HG02943 (cell line): ENCODE results near the gene H1-8.

Experiments
- ATAC-seq: cut with Tn5 transposase; IDR thresholded peaks from one replicate; pipeline ENCODE4 v1.9.1; 2021; ENCODE audit warnings: mild to moderate bottlenecking, low read depth, moderate library complexity; ENCODE audit not compliant: unreplicated experiment

The H1-8 gene

GRCh38 chr3:129554356-129555152, 11.6 kb downstream of the H1-8 start:
- no peak for ATAC-seq

- ATAC-seq, result no peak
Observed at GRCh38 chr3:129555153-129555550, 12.2 kb downstream of the H1-8 start.

DNA sequence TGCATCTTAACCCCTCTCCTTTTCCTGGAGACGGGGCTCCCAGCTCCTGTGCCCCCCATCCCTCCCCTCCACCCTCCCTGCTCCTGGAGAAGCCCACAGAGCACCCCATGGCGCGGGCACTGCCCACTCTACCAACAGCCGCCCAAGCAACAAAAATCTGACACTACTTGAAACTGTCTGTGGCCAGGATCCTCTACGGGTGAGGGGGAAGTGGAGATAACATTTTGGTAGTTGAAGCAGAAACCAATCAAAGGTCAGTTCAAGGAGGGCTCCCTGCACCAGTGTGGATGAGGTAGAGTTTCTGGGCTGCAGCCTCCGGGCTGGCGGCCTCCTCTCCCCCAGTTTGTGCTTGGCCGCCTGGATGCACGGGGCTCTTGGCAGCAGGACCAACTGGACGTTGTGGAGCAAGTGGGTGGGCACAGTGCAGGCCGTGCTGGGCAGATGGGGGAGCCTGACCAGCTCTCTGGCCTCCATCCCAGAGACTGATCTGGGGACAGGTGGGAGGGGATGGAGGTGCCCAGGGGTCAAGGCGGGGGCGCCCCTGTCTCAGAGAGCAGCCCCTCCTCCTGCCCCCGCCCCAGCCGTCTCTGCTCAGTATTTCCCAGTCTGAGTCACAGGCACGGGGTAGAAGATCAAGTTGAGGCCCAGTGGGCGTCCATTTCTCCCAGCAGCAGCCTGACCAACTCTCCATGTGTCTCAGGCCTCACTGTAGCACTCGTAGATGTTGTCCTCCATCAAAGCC, 12.8 kb downstream of the H1-8 start:
- ATAC-seq, result no peak

- ATAC-seq, result no peak
Observed at GRCh38 chr3:129556358-129556695, 13.4 kb downstream of the H1-8 start.

GRCh38 chr3:129556890-129557547, 14.0 kb downstream of the H1-8 start:
- no peak for ATAC-seq

- ATAC-seq, result no peak
Observed at GRCh38 chr3:129557548-129557894, 14.5 kb downstream of the H1-8 start.

- no peak for ATAC-seq
Observed at GRCh38 chr3:129558081-129558771, 15.3 kb downstream of the H1-8 start.

DNA sequence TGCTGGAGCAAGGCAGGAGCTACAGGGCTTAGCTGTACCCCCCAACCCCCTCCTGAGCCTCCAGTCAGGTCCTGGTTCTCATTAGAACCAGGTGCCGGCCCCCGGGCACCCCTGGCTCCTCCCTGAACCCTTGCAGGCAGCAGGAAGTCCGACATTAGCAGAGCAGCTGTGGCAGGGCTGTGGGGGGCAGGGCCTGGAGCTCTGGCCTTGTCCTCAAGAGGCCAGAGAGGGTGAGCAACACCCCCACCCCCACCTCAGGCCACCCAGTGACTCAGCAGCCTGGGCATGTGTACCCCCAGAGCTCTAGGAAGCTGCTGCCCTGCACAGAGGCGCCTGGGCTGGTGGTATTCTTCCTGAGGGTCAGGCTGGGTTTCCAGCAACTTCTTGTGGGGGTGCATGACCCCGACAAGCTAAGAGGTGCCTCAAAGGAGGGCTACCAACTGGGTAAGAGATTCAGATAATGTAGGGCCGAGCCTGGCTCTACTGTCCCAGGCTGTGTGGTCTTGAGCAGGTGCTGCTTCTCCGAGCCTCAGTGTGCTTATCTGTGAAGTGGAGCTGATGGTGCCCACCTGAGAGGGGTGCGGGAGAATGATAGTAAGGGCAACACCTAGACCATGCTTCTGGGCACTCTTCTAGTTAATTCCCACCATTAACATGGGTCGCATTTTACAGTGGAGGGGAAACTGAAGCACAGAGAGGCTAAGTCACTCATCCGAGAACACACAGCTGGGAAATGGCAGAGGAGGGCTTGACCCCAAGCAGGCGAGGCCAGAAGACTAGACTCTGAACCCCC, 16.0 kb downstream of the H1-8 start:
- no peak for ATAC-seq

DNA sequence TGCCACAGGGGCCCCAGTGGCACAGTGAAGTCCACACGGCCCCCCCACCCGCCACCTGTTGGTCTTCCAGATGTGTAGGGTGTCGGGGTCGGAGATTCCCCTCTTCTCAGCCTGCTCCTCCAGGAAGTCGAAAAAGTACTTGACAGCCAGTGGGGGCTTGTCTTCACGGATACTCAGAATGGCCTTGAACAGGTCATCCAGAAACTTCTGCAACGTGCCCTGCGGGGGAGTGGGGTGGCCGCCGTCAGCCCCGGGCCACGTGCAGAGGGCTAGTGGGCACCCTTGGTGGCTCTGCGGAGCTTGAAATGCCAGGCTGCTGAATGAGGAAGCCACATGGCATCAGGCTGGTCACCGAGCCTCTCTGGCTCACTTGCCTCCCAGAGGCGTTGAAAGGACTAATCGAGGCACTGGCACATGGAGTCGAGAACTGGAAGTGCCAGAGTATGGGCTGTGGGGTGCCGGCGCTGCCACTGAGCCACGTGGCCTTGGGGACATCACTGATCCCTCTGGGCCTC, 16.6 kb downstream of the H1-8 start:
- ATAC-seq, result no peak

DNA sequence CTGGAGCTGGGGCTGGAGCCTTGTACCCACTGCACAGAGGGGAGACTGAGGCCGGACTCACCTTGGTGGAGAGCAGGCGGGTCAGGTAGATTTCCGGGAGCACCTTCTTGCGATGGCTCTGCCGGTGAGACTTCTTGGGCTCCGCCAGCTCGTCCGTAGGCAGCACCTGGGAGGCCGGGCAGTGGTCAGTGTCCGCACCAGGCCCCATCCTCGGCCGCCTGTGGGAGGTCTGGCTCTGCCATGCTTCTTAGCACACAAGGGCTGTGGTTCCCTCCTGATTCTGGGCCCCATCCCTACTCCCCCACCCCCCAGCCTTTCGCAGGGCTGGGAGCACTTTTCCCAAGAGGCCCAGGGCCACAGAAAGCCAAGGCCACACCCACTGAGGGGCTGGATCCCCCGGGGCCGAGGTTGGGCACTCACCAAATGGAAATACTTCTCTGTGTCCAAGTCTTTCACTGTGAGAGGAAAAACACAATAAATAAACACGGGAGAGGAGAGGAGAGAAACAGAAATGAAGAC, 17.4 kb downstream of the H1-8 start:
- no peak for ATAC-seq

DNA sequence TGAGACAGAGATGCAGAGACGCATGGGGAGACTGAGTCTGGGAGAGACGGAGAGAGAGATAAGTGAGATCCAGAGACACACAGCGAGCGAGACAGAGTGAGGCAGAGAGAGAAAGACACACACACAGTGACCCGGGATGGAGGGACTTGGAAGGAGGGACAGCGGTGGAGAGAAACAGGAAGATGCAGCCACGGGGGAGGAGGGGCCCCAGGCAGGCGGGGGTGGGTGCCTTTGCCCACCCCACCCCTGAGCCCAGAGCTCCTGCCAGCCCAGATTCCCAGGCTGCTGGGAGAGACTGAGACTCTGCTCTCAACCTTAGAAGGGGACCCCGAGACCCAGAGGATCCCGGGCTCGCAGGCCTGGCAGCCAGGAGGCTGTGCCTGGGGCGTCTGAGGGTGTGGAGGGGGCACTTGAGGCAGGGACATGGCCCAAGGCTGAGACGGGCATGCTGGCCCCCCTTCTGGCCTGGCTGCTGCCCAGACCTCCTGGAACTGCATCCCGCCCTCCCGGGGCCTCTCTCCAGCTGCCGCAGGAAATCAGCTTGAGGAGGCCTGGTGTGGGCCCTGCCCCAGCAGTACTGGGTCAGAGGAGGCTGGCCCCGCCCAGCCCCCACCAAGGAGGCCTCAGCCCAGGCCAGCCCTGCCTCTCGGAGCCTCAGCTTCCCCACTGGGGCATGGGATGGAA, 18.1 kb downstream of the H1-8 start:
- ATAC-seq, result no peak

GRCh38 chr3:129561619-129562248, 18.8 kb downstream of the H1-8 start:
- ATAC-seq, result no peak

GRCh38 chr3:129562803-129563202, 19.8 kb downstream of the H1-8 start:
- ATAC-seq, result no peak

- ATAC-seq, result no peak
Observed at GRCh38 chr3:129563332-129563731, 20.4 kb downstream of the H1-8 start.

DNA sequence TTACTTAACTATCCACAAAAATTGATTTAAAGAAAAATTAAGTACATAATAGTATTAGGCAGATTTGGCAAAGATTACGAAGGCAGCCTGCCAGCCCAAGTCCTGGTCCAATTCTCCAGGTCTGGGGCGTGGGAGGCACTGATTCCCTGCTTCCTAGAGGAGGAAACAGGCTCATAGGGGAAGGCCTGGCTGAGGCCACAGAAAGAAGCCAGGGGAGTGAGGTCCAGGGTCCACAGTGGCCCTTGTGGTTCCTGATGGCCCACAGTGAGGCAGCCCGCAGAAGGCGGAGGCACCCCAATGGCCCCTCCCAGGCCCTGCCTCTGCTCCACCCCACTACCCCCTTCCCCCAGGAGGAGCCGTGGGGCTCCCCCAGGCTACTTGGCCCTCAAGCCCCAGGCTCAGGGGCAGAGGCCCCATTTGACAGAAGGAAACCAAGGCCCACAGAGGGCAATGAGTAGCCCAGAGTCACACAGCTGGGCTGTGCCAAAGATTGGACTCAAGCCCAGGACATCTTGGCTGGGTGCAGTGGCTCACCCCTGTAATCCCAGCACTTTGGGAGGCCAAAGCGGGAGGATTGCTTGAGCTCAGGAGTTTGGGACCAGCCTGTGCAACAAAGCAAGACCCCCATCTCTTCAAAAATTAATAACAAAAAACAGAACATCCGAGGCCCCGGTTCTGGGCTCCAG, 21.0 kb downstream of the H1-8 start:
- ATAC-seq, result no peak

- ATAC-seq, result no peak
Observed at GRCh38 chr3:129564981-129565644, 22.1 kb downstream of the H1-8 start.

GRCh38 chr3:129565902-129566301, 22.9 kb downstream of the H1-8 start:
- ATAC-seq, result no peak
